GM18867 (cell line): Measurements from ENCODE around the gene SHROOM3.

ENCODE experiments used
- ATAC-seq: cut with Tn5 transposase; IDR thresholded peaks from one replicate; pipeline ENCODE4 v1.9.1; 2021; ENCODE audit warnings: mild to moderate bottlenecking, moderate library complexity; ENCODE audit not compliant: unreplicated experiment

Gene SHROOM3

GRCh38 chr4:76738086-76738931 lies 303.3 kb downstream of the SHROOM3 start:
- ATAC-seq: peak; percentile 58

- no peak for ATAC-seq
These were observed 305.2 kb downstream of the SHROOM3 start for GRCh38 chr4:76740192-76740591.

- ATAC-seq: no peak
These were observed 306.0 kb downstream of the SHROOM3 start for GRCh38 chr4:76740866-76741662.

GRCh38 chr4:76741663-76742020 lies 306.6 kb downstream of the SHROOM3 start:
- ATAC-seq: no peak

- ATAC-seq: no peak
These were observed 309.4 kb downstream of the SHROOM3 start for GRCh38 chr4:76744241-76744921.

- ATAC-seq: no peak
These were observed 310.2 kb downstream of the SHROOM3 start for GRCh38 chr4:76745240-76745639.

- no peak for ATAC-seq
These were observed 312.5 kb downstream of the SHROOM3 start for GRCh38 chr4:76747563-76747962.

DNA sequence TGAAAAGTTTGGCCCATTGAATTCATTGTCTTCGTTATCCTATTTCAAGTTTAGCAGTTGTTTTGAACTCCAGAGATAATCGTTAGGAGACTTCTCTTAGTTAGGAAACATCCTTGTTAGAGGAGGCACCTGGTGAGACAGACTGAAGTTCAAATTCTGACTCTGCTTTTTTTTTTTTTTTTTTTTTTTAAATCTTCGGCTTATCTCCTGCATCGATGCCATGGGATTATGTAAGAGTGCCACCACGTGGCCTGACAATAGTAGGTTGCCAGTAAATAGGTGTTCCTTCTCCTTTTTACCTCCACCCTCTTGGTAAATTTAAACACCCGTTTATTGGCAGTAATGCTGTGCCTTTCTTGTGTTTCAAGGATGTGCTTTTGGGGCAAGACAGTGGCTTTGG lies 313.6 kb downstream of the SHROOM3 start:
- ATAC-seq: peak; percentile 70

DNA sequence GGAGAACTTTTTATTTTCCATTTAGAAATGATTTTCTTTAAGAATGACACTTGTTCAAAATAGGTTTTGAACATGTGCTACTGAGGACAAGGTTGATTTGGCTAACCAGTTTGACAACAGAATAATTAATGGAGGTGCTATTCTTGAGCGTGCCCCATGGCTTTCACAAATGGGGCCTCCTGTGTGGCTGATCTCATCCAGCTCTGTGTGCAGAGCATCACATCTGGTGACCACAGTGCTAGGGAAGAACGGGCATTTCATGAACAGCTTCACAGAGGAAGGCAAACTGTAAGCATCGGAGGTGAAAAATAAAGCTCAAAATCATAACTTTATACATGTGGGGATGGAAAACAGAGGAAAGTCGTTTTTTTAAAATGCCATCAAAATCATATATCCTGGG lies 314.3 kb downstream of the SHROOM3 start:
- no peak for ATAC-seq

GRCh38 chr4:76750716-76751115 lies 315.7 kb downstream of the SHROOM3 start:
- ATAC-seq: no peak

- ATAC-seq: no peak
These were observed 316.7 kb downstream of the SHROOM3 start for GRCh38 chr4:76751612-76752343.

GRCh38 chr4:76752861-76753501 lies 318.0 kb downstream of the SHROOM3 start:
- ATAC-seq: no peak

DNA sequence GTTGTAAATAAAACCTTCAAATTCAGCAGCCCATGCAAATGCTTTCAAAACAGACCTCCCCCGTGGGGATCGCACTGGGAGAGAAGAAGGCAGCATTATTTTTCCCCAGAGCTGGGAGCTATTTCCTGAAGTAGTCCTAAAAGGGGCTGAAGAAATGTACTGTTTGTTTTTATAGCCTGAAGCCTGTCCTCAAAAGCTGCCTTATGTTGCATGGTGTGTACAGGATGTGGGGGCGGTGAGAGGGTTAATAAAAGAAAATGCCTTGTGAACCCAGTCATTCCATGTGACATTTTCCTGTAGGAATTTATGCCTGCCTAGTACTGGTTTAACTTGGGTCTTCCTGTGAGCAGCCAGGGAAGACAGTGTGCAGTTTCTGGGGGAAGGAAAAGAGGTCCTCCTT lies 318.8 kb downstream of the SHROOM3 start:
- no peak for ATAC-seq

GRCh38 chr4:76754439-76754838 lies 319.4 kb downstream of the SHROOM3 start:
- ATAC-seq: no peak

- no peak for ATAC-seq
These were observed 320.7 kb downstream of the SHROOM3 start for GRCh38 chr4:76755756-76756155.

DNA sequence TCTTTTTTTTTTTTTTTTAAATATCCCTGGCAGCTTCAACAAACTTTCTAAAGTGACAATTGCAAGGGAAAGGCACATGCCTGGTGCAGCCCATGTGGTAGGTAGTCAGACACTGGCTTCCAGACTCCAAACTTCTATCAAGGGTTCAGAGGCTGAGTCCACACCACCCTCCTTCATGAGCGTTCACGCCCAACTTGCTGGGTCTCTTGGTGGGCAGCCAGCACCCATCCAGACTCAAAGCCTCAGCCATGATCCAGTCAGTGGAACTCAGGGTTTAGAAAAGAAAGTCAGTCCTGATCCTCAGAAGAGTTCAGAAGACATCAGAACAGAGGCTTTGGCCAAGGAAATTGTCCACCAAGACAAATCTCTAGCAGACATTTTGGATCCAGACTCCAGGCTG lies 321.4 kb downstream of the SHROOM3 start:
- ATAC-seq: no peak

DNA sequence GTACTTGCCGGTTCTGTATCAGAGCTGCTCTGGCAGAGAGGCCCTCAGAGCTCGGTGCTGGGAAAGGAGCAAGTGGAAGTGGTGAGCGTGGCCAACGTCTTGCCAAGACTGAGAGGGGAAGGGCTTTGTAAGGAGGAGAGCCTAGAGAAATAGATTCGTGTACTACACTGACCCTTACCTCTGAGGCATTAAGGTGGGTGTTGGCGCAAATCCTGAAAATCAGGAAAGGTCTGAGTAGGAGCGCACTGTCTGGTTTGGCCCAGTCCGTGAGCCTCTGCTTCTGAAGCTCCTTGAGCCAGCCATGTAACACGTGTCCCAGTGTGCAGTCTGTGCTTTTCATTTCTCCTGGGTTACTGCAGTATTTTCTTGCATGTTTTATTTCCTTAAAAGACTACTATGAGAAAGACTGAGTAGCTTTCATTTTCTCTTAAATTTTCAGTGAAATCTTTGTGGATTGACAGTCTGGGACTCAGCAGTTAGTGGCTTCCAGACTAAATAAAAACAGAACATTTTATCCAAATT lies 322.4 kb downstream of the SHROOM3 start:
- no peak for ATAC-seq

DNA sequence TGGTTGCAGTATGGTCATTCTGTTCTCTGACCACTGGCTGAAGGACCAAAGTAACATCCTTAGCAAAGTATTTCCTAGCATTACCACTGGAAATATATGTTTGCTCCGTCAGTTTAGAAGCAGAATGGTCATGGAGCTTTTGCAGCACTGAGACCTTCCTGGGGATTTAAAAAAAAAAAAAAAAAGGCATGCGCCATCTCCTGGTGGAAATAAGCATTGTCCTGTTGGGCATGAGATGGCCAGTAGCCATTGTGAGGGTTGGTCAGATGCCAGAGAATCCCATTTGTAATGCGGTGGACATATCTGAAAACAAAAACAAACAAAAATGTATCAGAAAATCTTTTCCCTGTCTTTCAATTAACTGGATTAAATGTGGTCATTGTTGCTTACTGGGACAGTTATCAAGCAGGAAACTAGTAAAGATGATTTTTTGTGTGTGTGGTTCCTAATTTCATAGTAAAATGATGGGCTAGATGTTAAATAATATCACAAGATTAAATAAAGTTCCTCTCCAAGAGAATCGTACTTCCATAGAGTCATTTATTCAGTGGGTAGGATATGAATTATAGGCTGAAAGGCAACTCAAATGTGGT lies 323.4 kb downstream of the SHROOM3 start:
- no peak for ATAC-seq

GRCh38 chr4:76758996-76759395 lies 324.0 kb downstream of the SHROOM3 start:
- ATAC-seq: peak; percentile 66

DNA sequence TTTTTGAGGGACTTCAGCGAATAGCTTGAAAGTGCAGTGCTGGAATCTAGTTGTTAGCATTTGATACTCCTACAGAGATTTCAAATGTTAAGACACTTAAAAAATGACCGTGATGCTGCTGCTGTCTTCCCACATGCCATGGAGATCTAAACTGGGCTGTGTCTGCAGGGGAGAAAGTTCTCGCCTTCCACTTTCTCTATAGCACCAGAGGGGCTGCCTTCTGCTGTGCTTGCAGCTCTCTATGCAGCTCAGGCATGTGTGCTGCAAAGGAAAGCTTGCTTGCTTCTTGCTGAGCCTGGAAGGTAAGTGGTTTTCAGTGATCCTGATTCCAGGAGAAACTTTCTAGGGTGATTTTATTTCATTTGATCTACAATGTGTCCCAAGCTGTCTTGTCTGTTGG lies 325.2 kb downstream of the SHROOM3 start:
- ATAC-seq: no peak
